ENCODE measurements around the gene XPOT. TPM values are rescaled to one million over a fixed set of nuclear protein-coding genes. Genes with fewer than 3 reads are reported as not detected.

XPOT gene
- total RNA-seq, 1 experiment from 2014 or later, result 298 TPM

DNA sequence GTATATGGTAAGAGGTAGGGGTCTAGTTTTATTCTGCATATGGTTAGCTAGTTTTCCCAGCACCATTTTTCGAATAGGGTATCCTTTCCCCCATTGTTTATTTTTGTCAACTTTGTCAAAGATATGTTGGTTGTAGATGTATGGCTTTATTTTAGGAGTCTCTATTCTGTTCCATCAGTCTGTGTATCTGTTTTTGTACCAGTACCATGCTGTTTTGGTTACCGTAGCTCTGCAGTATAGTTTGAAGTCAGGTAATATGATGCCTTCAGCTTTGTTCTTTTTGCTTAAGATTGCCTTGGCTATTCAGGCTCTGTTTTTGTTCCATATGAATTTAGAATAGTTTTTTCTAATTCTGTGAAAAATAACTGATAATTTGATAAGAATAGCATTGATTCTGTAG is 72.7 kb downstream of the XPOT start:
- Mint-ChIP-seq H3K9me3 (ENCODE audit: unreplicated experiment) (peaks cover 5% of the 10 kb centered on the region), H3K36me3 (ENCODE audit: insufficient read depth, unreplicated experiment) (peaks cover 80% of the 10 kb centered on the region), H3K27ac (ENCODE audit: low read depth, unreplicated experiment) (no peak overlapping the region), H3K4me1 (ENCODE audit: insufficient read depth, unreplicated experiment) (no peaks in the 10 kb centered on the region), H3K4me3 (ENCODE audit: unreplicated experiment) (no peak overlapping the region), H3K27me3 (ENCODE audit: insufficient read depth, unreplicated experiment) (no peaks in the 10 kb centered on the region)
- ChIA-PET POLR2A (interaction anchor here (0.6 kb wide), 1 partner anchor 213 kb away, joined by 3 read pairs; no protein-coding TSS in a partner anchor), CTCF (interaction anchor here (0.6 kb wide), 1 partner anchor 203 kb away, joined by 3 read pairs; no protein-coding TSS in a partner anchor)
- no TSS peak for BruUV-seq (replicated peaks)
- TF ChIP-seq, protein P1, sequence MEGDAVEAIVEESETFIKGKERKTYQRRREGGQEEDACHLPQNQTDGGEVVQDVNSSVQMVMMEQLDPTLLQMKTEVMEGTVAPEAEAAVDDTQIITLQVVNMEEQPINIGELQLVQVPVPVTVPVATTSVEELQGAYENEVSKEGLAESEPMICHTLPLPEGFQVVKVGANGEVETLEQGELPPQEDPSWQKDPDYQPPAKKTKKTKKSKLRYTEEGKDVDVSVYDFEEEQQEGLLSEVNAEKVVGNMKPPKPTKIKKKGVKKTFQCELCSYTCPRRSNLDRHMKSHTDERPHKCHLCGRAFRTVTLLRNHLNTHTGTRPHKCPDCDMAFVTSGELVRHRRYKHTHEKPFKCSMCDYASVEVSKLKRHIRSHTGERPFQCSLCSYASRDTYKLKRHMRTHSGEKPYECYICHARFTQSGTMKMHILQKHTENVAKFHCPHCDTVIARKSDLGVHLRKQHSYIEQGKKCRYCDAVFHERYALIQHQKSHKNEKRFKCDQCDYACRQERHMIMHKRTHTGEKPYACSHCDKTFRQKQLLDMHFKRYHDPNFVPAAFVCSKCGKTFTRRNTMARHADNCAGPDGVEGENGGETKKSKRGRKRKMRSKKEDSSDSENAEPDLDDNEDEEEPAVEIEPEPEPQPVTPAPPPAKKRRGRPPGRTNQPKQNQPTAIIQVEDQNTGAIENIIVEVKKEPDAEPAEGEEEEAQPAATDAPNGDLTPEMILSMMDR (IDR thresholded peaks at IDR 0.05; ENCODE audit: unreplicated experiment), result no peak
- DNase-seq (ENCODE audit: unreplicated experiment), result no peak
- intact Hi-C loops (cut with micrococcal nuclease), result no loop called here

DNA sequence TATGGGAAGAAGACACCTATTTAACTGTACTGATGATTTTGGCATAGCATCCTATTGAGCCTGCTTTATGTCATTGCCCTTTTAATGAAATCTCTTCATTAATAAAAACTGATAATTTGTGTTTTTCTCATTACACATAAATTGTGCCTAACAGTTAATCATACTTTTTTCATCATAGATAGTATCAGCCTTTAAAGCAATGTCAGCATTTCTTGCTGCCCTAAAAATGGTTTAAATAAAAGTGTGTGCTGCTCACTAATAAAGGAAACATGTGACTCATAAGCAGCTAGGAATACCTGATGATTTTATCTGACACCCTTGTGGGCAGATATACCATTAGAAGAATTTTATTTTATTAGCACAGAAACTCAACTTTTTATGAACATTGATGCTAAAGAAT is 74.5 kb downstream of the XPOT start:
- peaks cover 5% of the 10 kb centered on the region for H3K9me3 Mint-ChIP-seq (ENCODE audit: unreplicated experiment)
- no peak overlapping the region for H3K27ac Mint-ChIP-seq (ENCODE audit: low read depth, unreplicated experiment)
- CTCF ChIA-PET, result no interaction called here
- H3K36me3 Mint-ChIP-seq (ENCODE audit: insufficient read depth, unreplicated experiment), result peaks cover 80% of the 10 kb centered on the region
- intact Hi-C loops (cut with micrococcal nuclease), result no loop called here
- BruUV-seq (replicated peaks), result no TSS peak
- TF ChIP-seq, protein P1 (IDR thresholded peaks at IDR 0.05; ENCODE audit: unreplicated experiment), result no peak
- no peaks in the 10 kb centered on the region for H3K27me3 Mint-ChIP-seq (ENCODE audit: insufficient read depth, unreplicated experiment)
- POLR2A ChIA-PET, result no interaction called here
- no peaks in the 10 kb centered on the region for H3K4me1 Mint-ChIP-seq (ENCODE audit: insufficient read depth, unreplicated experiment)
- DNase-seq (ENCODE audit: unreplicated experiment), result no peak
- no peak overlapping the region for H3K4me3 Mint-ChIP-seq (ENCODE audit: unreplicated experiment)

DNA sequence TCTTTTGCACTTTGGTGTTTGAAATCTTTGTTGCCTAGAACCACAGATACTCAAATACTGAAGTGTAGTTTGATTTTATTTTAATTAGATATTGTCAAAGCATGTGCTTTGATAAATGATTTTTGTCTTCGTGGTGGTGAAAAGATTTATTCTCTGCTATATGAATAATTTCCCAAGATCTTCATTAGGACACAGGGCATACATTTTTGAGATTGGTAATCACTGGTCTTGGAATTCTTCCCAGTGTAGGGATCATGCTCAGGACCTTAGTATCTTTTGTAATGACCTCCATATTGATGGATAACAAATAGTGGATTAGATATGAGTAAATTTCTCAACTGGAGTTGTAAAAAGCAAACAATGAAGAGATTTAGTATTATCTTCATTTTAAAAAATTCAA is 76.0 kb downstream of the XPOT start:
- ChIA-PET CTCF (no interaction called here), POLR2A (no interaction called here)
- Mint-ChIP-seq H3K27me3 (ENCODE audit: insufficient read depth, unreplicated experiment) (no peaks in the 10 kb centered on the region), H3K4me1 (ENCODE audit: insufficient read depth, unreplicated experiment) (no peaks in the 10 kb centered on the region), H3K9me3 (ENCODE audit: unreplicated experiment) (peaks cover 5% of the 10 kb centered on the region), H3K27ac (ENCODE audit: low read depth, unreplicated experiment) (no peak overlapping the region), H3K4me3 (ENCODE audit: unreplicated experiment) (no peak overlapping the region), H3K36me3 (ENCODE audit: insufficient read depth, unreplicated experiment) (peaks cover 80% of the 10 kb centered on the region)
- DNase-seq (ENCODE audit: unreplicated experiment), result peak; percentile 11
- intact Hi-C loops (cut with micrococcal nuclease), result loop anchor here (10.0 kb wide), 1 partner anchor 65 kb away; no protein-coding TSS in a partner anchor
- TF ChIP-seq, protein P1 (IDR thresholded peaks at IDR 0.05; ENCODE audit: unreplicated experiment), result no peak
- no TSS peak for BruUV-seq (replicated peaks)

DNA sequence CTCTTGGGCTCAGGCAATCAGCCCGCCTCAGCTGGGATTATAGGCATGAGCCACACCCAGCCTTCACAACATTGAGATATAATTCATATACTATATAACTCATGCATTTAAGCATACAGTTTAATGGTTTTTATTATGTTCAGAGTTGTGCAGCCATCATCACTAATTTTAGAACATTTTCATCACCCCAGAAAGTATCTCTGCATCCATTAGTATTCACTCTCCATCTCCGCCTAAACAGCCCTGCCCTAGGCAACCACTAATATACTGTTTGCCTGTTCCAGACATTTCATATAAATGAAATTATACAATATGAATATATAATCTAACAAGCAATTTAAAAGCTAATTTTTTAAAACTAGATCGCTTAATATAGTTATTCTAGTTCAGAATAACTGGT is 82.5 kb downstream of the XPOT start:
- TF ChIP-seq, protein P1 (IDR thresholded peaks at IDR 0.05; ENCODE audit: unreplicated experiment), result no peak
- no TSS peak for BruUV-seq (replicated peaks)
- H3K4me3 Mint-ChIP-seq (ENCODE audit: unreplicated experiment), result no peak overlapping the region
- no peaks in the 10 kb centered on the region for H3K4me1 Mint-ChIP-seq (ENCODE audit: insufficient read depth, unreplicated experiment)
- no peaks in the 10 kb centered on the region for H3K9me3 Mint-ChIP-seq (ENCODE audit: unreplicated experiment)
- intact Hi-C loops (cut with micrococcal nuclease), result loop anchor here (10.0 kb wide), 1 partner anchor 72 kb away; no protein-coding TSS in a partner anchor
- ChIA-PET POLR2A (no interaction called here), CTCF (interaction anchor here (1.3 kb wide), 1 partner anchor 30 kb away, joined by 5 read pairs; no protein-coding TSS in a partner anchor)
- H3K36me3 Mint-ChIP-seq (ENCODE audit: insufficient read depth, unreplicated experiment), result peaks cover 88% of the 10 kb centered on the region
- H3K27me3 Mint-ChIP-seq (ENCODE audit: insufficient read depth, unreplicated experiment), result no peaks in the 10 kb centered on the region
- H3K27ac Mint-ChIP-seq (ENCODE audit: low read depth, unreplicated experiment), result no peak overlapping the region
- DNase-seq (ENCODE audit: unreplicated experiment), result no peak
